Activated naive CD8-positive, alpha-beta T cell treated with anti-CD3 and anti-CD28 coated beads, Interleukin-2, amount 50 U/mL, for 16 hours (primary cell): ENCODE measurements around the gene PEPD.

Source experiments
- DNase-seq: peaks from one replicate; pipeline ENCODE4 v3.0.0-alpha.2; 2020; ENCODE audit warnings: low read depth, low spot score

The PEPD gene

GRCh38 chr19:33362508-33363228, 158.9 kb downstream of the PEPD start:
- DNase-seq, result no peak

- DNase-seq, result no peak
These were observed 162.0 kb downstream of the PEPD start for GRCh38 chr19:33359581-33359980.

- no peak for DNase-seq
These were observed 163.2 kb downstream of the PEPD start for GRCh38 chr19:33358408-33358807.

GRCh38 chr19:33357556-33357955, 164.0 kb downstream of the PEPD start:
- no peak for DNase-seq

GRCh38 chr19:33355535-33355934, 166.1 kb downstream of the PEPD start:
- no peak for DNase-seq

GRCh38 chr19:33350538-33351309, 170.9 kb downstream of the PEPD start:
- no peak for DNase-seq

GRCh38 chr19:33349319-33350289, 172.0 kb downstream of the PEPD start:
- no peak for DNase-seq

- DNase-seq, result no peak
These were observed 173.1 kb downstream of the PEPD start for GRCh38 chr19:33348301-33349010.

- no peak for DNase-seq
These were observed 174.3 kb downstream of the PEPD start for GRCh38 chr19:33347300-33347699.

- DNase-seq, result no peak
These were observed 174.9 kb downstream of the PEPD start for GRCh38 chr19:33346665-33347064.

GRCh38 chr19:33345163-33345562, 176.4 kb downstream of the PEPD start:
- no peak for DNase-seq

- no peak for DNase-seq
These were observed 177.0 kb downstream of the PEPD start for GRCh38 chr19:33344573-33344925.

GRCh38 chr19:33343859-33344572, 177.6 kb downstream of the PEPD start:
- no peak for DNase-seq

- DNase-seq, result no peak
These were observed 178.3 kb downstream of the PEPD start for GRCh38 chr19:33343301-33343700.

GRCh38 chr19:33340991-33341390, 180.6 kb downstream of the PEPD start:
- no peak for DNase-seq

- DNase-seq, result no peak
These were observed 182.3 kb downstream of the PEPD start for GRCh38 chr19:33339016-33339984.
